Trophoblast cell (in vitro differentiated cells and primary cell): ENCODE data around the gene GRM8. TPM values are rescaled to one million over a fixed set of nuclear protein-coding genes. Genes with fewer than 3 reads are reported as not detected.
A peak's percentile ranks its signal among the peaks of the same experiment; 100 is the strongest.

ENCODE experiments used
- DNase-seq, 2 donors: peaks; one replicate each; pipeline ENCODE4 v3.0.0-alpha.2; 2016
- H2AFZ ChIP-seq: 2 replicates; pipeline ENCODE4 v1.6.1; 2013; ENCODE audit warnings: low read length, moderate library complexity, mild to moderate bottlenecking; ENCODE audit not compliant: insufficient read depth, poor library complexity
- H2AK5ac ChIP-seq: 2 replicates; pipeline ENCODE4 v1.6.1; 2013; ENCODE audit warnings: mild to moderate bottlenecking, low read length
- H2BK120ac ChIP-seq: 2 replicates; pipeline ENCODE4 v1.6.1; 2013; ENCODE audit warnings: low read length, mild to moderate bottlenecking, moderate library complexity; ENCODE audit not compliant: insufficient read depth, poor library complexity
- H2BK12ac ChIP-seq: 2 replicates; pipeline ENCODE4 v1.6.1; 2013; ENCODE audit warnings: mild to moderate bottlenecking, low read length, moderate library complexity
- H2BK5ac ChIP-seq: 2 replicates; pipeline ENCODE4 v1.6.1; 2013; ENCODE audit warnings: low read length, low read depth, moderate library complexity, mild to moderate bottlenecking; ENCODE audit not compliant: poor library complexity
- H3K14ac ChIP-seq: 2 replicates; pipeline ENCODE4 v1.6.1; 2013; ENCODE audit warnings: mild to moderate bottlenecking, low read length
- H3K18ac ChIP-seq: 2 replicates; pipeline ENCODE4 v1.6.1; 2013; ENCODE audit warnings: mild to moderate bottlenecking, low read length
- H3K23ac ChIP-seq: 2 replicates; pipeline ENCODE4 v1.6.1; 2013; ENCODE audit warnings: low read length
- H3K27ac ChIP-seq: 2 replicates; pipeline ENCODE4 v1.5.1; 2013; ENCODE audit warnings: low read depth, mild to moderate bottlenecking, inconsistent platforms, low read length, moderate library complexity
- H3K27me3 ChIP-seq: 2 replicates; pipeline ENCODE4 v1.6.1; 2013; ENCODE audit warnings: inconsistent platforms, mild to moderate bottlenecking, low read length, moderate library complexity; ENCODE audit not compliant: insufficient read depth
- H3K36me3 ChIP-seq, 2 experiments: 1 replicate in 1 of 2; 2 replicates in 1 of 2; pipeline ENCODE4 v1.6.1; 2013; ENCODE audit warnings: low read length in 2 of 2, mild to moderate bottlenecking in 2 of 2, moderate library complexity in 1 of 2; ENCODE audit not compliant: insufficient read depth in 2 of 2, control insufficient read depth in 1 of 2
- H3K4ac ChIP-seq: 2 replicates; pipeline ENCODE4 v1.6.1; 2013; ENCODE audit warnings: low read depth, mild to moderate bottlenecking, low read length, moderate library complexity
- H3K4me1 ChIP-seq, 2 experiments: 1 replicate in 1 of 2; 2 replicates in 1 of 2; pipeline ENCODE4 v1.6.1; 2013; ENCODE audit warnings: low read length in 2 of 2, mild to moderate bottlenecking in 2 of 2, moderate library complexity in 1 of 2; ENCODE audit not compliant: insufficient read depth in 2 of 2, control insufficient read depth in 1 of 2
- H3K4me2 ChIP-seq: 2 replicates; pipeline ENCODE4 v1.6.1; 2013; ENCODE audit warnings: inconsistent platforms, mild to moderate bottlenecking, low read length, moderate library complexity
- H3K4me3 ChIP-seq: 2 replicates; pipeline ENCODE4 v1.5.1; 2013; ENCODE audit warnings: mild to moderate bottlenecking, low read depth, low read length, inconsistent platforms
- H3K79me1 ChIP-seq: one replicate; pipeline ENCODE4 v1.6.1; 2013; ENCODE audit warnings: low read length
- H3K79me2 ChIP-seq: 2 replicates; pipeline ENCODE4 v1.6.1; 2013; ENCODE audit warnings: low read length, mild to moderate bottlenecking; ENCODE audit not compliant: control insufficient read depth, insufficient read depth, poor library complexity
- H3K9ac ChIP-seq: 2 replicates; pipeline ENCODE4 v1.6.1; 2013; ENCODE audit warnings: mild to moderate bottlenecking, low read length
- H3K9me3 ChIP-seq: 2 replicates; pipeline ENCODE4 v1.6.1; 2013; ENCODE audit warnings: low read depth, mild to moderate bottlenecking, control low read depth, inconsistent platforms, low read length; ENCODE audit not compliant: insufficient read depth
- H4K12ac ChIP-seq: 2 replicates; pipeline ENCODE4 v1.6.1; 2013; ENCODE audit warnings: low read depth, mild to moderate bottlenecking, low read length, moderate library complexity
- H4K8ac ChIP-seq: 2 replicates; pipeline ENCODE4 v1.6.1; 2013; ENCODE audit warnings: low read depth, mild to moderate bottlenecking, low read length, moderate library complexity
- H4K91ac ChIP-seq: one replicate; pipeline ENCODE4 v1.6.1; 2013; ENCODE audit warnings: low read depth, mild to moderate bottlenecking, low read length, moderate library complexity
- WGBS: extraction: QIAGEN DNeasy Blood & Tissue Kit; methylation state at CpG from one replicate; pipeline ENCODE4 v1.1.7; 2013; ENCODE audit warnings: missing lambda C conversion rate; ENCODE audit not compliant: insufficient read length, insufficient coverage; ENCODE audit errors: extremely low coverage; 5-methylcytosine and 5-hydroxymethylcytosine counted together
- polyA plus RNA-seq: library from polyadenylated mRNA; stranded (reverse); fragments of 200-250 nt; gene quantifications from 2 replicates; pipeline ENCODE4 v1.2.3, GENCODE V29; 2013

GRM8 gene
- 0.10 and 0.23 TPM in 2 replicates for polyA plus RNA-seq

DNA sequence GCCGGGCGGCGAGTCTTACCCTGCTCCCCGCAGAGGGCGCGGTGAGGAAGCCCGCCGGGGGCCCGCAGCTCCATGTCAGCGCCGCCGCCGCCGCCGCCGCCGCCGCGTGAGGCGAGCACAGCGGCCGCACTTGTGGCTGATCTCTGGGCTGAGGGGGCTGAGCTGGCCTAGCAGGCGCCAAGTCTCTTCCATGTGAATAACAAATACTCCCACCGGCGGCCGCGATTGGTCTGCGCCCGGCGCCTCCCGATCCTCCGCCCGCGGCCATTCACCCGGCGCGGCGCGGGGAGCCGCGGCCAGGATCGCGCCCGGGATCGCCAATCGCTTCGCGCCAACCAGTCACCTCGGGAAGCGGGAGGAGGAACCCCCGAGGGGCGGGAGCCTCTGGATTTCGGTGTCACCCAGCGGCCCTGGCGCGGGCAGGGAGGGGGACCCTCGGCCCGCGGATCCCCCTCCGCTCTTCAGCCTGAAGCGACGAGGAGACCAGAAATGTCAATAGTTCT lies at the start of gene GRM8:
GRM8 (minus strand) TSS at position 164 of the 503 bp plus-strand sequence.
- H4K91ac ChIP-seq = no peak within 1 kb of the TSS
- H3K79me2 ChIP-seq = no peaks in the 10 kb centered on the region
- no peak within 1 kb of the TSS for H2BK12ac ChIP-seq
- H2BK5ac ChIP-seq = no peak within 1 kb of the TSS
- peak within 1 kb of the TSS; percentile 83 for H3K4me2 ChIP-seq
- peak within 1 kb of the TSS; percentile 24 for H2AFZ ChIP-seq
- no peaks in the 10 kb centered on the region for H3K36me3 ChIP-seq
- no peak within 1 kb of the TSS for H2AK5ac ChIP-seq
- H3K4me1 ChIP-seq = peaks cover 2 to 9% of the 10 kb centered on the region in 2 experiments
- no peak within 1 kb of the TSS for H2BK120ac ChIP-seq
- H3K4ac ChIP-seq = no peak within 1 kb of the TSS
- H3K27me3 ChIP-seq = peaks cover 32% of the 10 kb centered on the region
- no peak within 1 kb of the TSS for H3K18ac ChIP-seq
- no peaks in the 10 kb centered on the region for H3K79me1 ChIP-seq
- H3K9ac ChIP-seq = peak within 1 kb of the TSS; percentile 18
- H4K12ac ChIP-seq = no peak within 1 kb of the TSS
- peak within 1 kb of the TSS; percentile 75 for H3K4me3 ChIP-seq
- H3K27ac ChIP-seq = no peak within 1 kb of the TSS
- H3K9me3 ChIP-seq = no peaks in the 10 kb centered on the region
- no peak within 1 kb of the TSS for H3K23ac ChIP-seq
- no peak within 1 kb of the TSS for H4K8ac ChIP-seq
- peak in 1 of 2 donors; percentile 41 for DNase-seq
- no peak within 1 kb of the TSS for H3K14ac ChIP-seq
- no CpG with 5 or more reads among the region's 62 CpGs for WGBS

DNA sequence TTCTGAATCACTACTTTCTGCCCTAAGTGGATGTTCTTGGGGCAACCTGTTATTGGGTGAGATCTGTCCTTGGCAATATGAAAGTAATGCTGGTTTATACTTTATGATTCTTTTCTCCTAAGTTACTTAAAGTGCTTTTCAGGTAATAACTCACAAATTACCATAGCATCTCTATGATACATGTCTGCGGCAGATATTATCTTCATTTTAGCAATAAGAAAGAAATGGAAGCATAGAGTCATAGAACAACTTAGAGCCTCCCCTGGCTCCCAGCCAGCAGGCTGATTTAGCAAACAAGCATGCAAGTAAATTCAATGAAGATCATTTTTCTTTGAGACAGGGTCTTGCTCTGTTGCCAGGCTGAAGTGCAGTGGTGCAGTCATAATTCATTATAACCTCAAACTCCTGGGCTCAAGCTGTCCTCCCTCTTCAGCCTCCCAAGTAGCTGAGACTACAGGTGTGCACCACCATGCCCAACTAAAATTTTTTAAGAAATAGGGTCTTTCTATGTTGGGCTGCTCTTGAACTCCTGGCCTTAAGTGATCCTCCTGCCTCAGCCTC lies 38.1 kb upstream of the GRM8 start:
- Histone ChIP-seq H3K4ac (no peak overlapping the region), H3K9me3 (no peaks in the 10 kb centered on the region), H4K8ac (no peak overlapping the region), H2BK120ac (no peak overlapping the region), H3K27me3 (no peaks in the 10 kb centered on the region), H4K12ac (no peak overlapping the region), H3K79me2 (no peaks in the 10 kb centered on the region), H2AK5ac (no peak overlapping the region), H3K4me1 (no peaks in the 10 kb centered on the region), H3K4me3 (no peak overlapping the region), H3K9ac (no peak overlapping the region), H3K18ac (no peak overlapping the region), H3K79me1 (no peaks in the 10 kb centered on the region), H2BK5ac (no peak overlapping the region), H2AFZ (no peak overlapping the region), H3K36me3 (no peaks in the 10 kb centered on the region), H4K91ac (no peak overlapping the region), H3K14ac (no peak overlapping the region), H3K23ac (no peak overlapping the region), H2BK12ac (no peak overlapping the region), H3K27ac (no peak overlapping the region), H3K4me2 (no peak overlapping the region)
- no peak for DNase-seq
- no CpG with 5 or more reads among the region's 1 CpG for WGBS

DNA sequence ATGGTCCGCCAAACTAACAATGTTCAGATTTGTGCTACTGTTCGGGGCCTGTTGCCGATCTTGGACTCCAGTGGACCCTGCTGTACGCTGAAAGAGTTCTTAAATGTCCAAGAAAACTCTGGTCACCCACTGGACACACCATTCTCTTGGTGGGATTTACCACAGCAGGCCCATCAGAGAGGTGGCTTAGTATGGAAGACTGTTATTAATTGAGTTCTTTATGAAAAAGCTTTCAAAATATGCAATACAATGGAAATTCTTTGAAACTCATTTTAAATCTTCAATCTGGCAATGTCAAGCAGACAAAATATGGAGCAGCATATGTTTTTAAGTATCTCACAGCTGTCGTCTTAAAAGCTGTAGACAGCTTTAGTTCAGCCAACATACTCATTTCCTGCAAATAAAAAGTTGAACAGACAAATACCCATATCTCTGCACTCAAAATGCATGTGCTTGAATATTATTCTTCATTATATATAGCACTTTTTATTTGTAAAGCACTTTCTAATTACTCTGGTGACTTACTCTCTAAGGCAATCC lies 37.4 kb upstream of the GRM8 start:
- Histone ChIP-seq H3K4me2 (no peak overlapping the region), H4K12ac (no peak overlapping the region), H3K36me3 (no peaks in the 10 kb centered on the region), H3K4ac (no peak overlapping the region), H2BK120ac (no peak overlapping the region), H3K4me1 (no peaks in the 10 kb centered on the region), H3K9me3 (no peaks in the 10 kb centered on the region), H3K9ac (no peak overlapping the region), H2BK5ac (no peak overlapping the region), H3K27ac (no peak overlapping the region), H3K14ac (no peak overlapping the region), H2BK12ac (no peak overlapping the region), H4K8ac (no peak overlapping the region), H3K79me2 (no peaks in the 10 kb centered on the region), H2AFZ (no peak overlapping the region), H3K18ac (no peak overlapping the region), H3K23ac (no peak overlapping the region), H4K91ac (no peak overlapping the region), H2AK5ac (no peak overlapping the region), H3K79me1 (no peaks in the 10 kb centered on the region), H3K4me3 (no peak overlapping the region), H3K27me3 (no peaks in the 10 kb centered on the region)
- no CpG with 5 or more reads among the region's 5 CpGs for WGBS
- no peak for DNase-seq

DNA sequence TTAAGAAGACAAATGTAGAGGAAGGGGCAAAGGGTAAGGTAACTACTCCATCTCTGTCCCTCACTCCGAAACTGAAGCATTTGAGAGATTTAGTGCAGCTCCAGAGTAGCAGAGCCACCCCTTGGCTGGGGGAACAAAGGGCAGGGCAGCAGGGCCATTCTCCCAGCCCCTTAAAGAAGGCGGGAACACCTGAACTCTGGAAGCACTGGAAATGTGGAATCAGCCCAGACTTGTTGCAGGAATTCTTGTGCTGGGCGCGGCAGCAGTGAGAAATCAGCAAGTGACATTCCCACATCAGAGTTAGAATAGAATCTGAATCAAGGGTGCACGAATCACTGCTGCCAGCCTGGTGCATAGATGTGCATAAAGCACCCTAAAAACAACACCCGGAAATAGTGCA lies 34.4 kb upstream of the GRM8 start:
- WGBS = no CpG with 5 or more reads among the region's 6 CpGs
- DNase-seq = peak in 1 of 2 donors; percentile 46
- Histone ChIP-seq H3K79me2 (no peaks in the 10 kb centered on the region), H4K91ac (no peak overlapping the region), H2BK120ac (no peak overlapping the region), H2AFZ (no peak overlapping the region), H2AK5ac (no peak overlapping the region), H3K4ac (no peak overlapping the region), H3K36me3 (no peaks in the 10 kb centered on the region), H3K27ac (no peak overlapping the region), H4K8ac (no peak overlapping the region), H3K4me2 (no peak overlapping the region), H2BK5ac (no peak overlapping the region), H3K14ac (no peak overlapping the region), H2BK12ac (no peak overlapping the region), H3K27me3 (no peaks in the 10 kb centered on the region), H3K9ac (no peak overlapping the region), H3K4me1 (no peaks in the 10 kb centered on the region), H3K4me3 (no peak overlapping the region), H4K12ac (no peak overlapping the region), H3K79me1 (no peaks in the 10 kb centered on the region), H3K9me3 (no peaks in the 10 kb centered on the region), H3K23ac (no peak overlapping the region), H3K18ac (no peak overlapping the region)
